HG02571 (cell line): Measurements from ENCODE around the gene LSP1.

Experiments used
- ATAC-seq: cut with Tn5 transposase; IDR thresholded peaks from one replicate; pipeline ENCODE4 v1.9.1; 2021; ENCODE audit warnings: mild to moderate bottlenecking, moderate library complexity; ENCODE audit not compliant: unreplicated experiment

The LSP1 gene

DNA sequence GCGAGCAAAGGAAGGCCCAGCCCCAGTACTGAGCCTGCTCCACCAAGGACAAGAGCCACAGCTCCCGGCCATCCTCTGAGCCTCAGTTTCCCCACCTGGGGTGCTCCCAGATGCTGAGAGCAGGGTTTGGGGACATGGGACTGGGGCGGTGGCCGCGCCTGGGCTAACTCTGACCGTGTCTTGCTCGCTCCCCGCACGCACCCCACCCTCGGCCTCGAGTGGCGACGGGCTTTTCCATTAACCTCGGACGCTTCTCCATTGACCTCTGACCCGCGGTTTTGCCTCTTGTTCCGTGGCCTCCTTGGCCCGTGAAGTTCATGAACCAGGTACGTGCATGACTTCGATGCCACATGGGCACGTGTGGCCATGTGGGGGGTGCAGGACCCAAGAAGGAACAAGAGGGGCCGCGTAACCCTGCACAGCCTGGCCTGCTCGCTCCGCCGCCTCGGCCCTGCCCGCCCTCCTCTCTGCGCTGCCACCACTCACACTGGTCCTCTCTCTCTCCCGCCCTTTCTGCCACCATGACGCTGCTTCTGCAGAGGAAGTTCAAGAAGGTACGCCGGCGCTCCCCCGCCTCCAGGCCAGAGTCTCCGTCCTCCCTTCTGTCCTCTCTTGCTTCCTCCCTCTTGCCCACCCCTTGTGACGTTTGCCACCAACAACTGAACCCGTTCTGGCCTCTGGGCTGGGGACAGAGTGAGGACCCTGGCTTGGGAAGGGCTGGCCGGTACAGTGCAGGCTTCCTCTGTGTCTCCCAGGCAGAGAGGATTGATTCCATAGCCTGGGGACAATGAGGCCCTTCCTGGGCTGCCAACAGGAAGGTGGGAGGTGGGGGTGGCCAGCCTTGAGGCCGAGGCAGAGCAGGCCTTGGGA is 73.5 kb downstream of the LSP1 start:
- ATAC-seq = no peak

DNA sequence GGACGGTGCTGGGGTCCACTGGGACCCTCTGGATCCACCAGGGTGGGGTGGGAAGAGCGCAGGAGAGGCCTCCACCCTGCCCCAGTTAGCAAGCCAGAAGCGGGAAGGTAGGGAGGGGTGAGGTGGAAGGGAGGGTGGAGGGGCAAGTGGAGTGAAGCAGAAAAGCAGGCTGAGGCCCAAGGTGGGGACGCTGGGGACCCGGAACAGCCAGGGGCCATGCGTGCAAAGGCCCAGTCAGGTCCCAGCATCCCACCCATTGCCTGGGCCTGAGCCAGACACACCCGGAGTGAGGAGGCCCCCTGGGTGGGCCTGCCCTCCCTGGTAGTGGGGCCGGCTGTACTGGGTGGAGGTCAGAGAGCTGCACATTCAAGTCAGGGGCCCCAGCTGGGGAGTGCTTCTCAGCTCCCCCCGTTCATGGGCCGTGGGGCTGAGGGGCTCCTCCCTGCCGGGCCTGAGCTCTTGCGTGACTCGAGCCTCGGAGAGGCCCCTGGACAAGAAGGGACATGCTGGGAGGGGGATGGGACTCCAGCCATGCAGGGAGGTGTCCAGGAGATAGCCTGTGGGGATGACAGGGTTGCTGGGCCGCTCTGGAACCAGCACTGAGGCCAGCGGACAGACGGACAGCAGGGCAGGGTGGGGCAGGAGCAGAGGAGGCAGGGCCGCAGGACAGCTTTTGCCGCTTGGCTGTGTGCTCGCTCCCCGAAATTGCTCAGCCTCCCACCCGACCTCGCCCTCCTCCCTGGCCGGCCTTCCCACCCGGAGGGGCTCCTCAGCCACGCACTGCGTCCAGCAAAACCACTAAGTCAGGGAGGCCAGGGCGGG is 74.4 kb downstream of the LSP1 start:
- no peak for ATAC-seq

DNA sequence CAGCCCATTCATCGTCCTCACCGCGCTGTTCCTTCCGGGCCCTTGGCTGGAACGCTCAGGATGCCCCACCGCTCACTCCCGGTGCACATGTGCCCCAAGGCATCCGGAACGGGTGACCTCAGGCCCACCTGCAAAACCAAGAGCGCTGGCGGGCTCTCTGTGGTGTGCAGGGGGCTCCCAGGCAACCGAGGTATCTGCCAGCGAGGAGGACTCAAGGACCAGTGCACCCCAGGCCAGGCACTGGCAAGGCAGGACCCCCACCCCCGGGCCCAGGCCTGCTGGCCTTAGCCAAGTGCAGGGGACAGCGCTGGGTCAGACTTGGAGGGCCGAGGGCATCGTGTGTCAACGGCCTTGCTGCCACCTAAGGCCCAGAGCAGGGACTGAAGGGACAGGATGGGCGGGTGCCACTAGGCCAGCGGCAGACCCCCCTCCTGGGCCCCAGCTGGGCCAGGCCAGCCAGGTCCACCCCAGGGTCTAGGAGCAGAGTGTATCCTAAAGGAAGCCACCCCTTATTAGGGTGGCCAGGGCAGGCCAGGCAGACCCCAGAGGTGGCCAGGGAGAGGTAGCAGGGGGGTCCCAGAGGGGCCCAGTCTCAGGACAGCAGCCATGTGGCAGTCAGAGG is 75.1 kb downstream of the LSP1 start:
- ATAC-seq = no peak

DNA sequence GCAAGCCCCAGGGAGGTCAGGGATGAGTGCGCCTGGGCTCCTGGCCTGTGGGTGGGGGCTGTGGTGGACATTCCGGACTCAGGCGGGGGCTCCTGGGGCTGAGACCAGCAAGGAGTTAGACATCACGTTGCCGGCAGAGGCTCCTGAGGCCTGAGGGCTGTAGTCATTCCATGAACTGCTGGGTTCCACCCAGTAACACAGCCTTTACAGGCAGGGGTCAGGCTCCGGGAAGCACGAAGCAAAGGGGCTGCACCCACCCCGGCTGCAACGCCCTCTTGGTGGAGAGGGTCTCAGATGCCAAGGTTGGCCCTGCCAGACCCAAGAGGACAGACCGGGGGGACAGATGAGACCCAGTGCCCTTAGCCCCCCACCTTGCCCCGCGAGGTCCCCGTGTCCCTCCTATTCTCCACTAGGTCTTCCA is 75.6 kb downstream of the LSP1 start:
- no peak for ATAC-seq

DNA sequence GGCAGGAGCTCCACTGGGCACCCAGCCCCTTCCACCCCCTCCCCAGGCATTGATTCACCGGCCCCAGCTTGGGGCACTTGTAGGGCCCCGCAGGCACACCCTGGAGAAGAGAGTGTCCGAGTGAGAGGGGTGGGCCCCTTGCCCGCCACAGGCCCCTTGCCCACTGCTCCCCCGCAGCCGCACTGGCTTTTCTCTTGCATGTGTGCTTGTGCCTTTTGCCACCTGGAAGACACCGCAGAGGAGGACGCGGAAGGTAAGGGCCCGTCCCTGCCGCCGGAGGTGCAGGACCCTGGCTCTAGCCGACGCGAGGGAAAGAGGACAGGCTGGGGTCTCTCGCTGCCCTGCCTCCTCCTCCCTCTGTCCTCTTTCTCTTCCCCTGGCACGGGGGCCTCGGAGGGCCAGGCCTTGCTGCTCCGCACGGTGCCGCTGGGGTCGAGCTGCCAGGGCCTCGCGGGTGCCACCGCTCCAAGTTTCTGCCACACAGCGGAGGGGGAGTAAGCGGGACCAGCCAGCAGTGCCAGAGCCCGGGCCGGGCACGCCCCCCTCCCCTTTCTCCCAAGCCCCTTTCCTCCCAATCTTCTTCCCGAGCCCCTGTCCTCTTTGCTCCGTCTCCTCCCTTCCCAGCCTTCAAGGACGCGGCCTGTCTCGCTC is 76.1 kb downstream of the LSP1 start:
- ATAC-seq = no peak

DNA sequence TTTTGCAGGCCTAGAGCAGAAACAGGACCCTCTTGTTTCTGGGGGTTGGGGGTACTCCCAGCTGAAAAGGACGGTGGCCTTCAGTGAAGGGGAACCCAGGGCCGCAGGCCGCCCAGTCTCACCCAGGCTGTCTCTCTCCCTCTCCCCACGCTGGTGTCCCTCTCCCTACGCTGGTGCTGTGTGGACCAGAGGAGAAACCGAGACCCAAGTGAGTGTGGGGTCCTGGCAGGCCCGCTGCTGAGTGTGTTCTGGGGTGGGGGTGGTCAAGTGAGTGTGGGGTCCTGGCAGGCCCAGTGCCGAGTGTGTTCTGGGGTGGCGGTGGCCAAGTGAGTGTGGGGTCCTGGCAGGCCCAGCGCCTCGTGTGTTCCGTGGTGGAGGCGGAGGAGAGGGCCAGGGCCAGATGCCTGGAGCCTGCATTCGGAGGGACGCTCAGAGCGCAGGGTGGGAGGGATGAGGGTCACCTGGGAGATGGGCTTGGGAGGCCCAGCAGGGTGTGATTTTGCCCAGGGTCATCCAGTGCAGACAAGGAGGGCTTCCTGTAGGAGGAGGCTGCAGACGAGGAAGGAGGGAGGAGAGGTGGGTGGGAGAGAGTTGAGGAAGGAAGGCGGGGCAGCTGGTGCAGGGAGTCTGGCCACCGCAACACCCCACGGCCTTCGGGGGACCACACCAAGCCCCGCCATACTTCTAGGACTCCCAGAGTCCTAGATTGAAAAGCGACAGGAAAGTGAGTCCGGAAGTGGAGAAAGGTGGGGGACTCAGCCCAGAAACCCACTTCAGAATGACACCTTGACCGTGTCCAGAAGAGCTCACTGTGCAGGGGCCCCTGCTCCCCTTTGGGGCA is 77.0 kb downstream of the LSP1 start:
- no peak for ATAC-seq

DNA sequence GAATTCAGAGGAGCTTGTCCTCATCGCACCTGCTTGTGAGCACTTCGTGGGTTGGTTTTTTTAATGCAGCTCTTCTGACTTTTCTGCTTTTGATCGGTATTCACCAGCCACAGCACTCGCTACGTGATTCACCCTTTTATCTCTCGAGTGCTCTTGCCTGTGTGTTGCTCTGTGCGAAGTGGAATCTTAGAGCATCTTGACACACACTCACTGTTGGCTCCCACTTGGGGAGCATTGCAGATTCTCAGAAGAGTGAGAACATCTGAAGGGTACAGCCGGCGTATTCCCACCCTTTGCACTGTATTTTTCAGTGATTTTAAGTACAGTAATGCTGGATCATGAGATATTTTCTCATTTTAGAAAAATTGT is 77.6 kb downstream of the LSP1 start:
- no peak for ATAC-seq

DNA sequence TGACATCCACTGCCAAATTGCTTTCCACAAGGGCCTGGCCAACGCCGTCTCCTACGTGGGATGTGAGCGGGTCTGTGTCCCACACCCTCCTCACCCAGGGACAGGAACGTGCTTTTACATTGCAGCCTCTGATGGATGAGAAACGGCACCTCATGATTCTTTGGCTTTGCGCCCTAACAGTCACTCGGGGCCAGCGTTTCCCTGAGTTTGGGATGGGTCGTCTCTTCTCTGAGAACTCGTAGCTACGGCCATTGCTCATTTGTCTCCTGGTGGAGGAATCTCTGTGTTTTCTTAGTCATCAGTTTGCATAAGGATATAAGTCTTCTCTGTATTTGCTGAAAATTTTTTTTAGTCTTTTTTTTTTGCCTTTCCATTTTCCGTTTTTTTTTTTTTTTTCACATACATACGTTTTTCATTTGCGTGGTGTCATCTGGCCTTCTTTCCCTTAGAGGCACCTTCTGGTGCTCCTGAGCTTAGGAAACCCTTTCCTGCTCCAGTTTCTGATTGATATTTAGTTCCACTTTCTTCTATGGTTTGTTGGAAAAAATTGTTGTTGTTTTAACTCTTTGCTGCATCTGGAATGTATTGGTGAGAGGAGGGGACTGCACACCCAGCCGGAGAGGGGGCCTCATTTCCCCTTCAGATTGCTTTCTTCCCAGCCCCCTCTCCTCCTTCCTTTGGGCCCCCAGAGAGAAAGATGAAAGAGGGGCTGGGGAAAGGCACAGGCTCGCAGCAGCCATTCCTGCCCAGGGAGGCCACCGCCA is 78.6 kb downstream of the LSP1 start:
- ATAC-seq = no peak

DNA sequence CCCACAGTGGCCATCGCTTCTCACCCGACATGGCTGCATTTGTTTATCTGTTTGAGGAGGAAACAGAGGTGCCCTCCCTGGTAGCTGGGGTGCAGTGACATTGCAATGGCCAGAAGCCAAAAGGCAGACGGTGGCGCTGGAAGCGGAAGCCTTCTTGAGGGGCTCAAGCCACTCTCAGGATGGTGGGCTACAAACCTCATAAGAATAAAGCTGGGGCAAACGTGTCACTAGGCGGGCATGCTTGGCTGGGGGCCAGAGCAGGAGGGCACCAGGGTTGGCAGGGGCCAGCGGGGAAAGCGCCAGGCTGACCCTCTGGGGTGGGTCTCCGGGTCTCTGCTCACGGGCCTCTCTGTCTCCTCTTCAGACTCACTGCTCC is 79.2 kb downstream of the LSP1 start:
- no peak for ATAC-seq

DNA sequence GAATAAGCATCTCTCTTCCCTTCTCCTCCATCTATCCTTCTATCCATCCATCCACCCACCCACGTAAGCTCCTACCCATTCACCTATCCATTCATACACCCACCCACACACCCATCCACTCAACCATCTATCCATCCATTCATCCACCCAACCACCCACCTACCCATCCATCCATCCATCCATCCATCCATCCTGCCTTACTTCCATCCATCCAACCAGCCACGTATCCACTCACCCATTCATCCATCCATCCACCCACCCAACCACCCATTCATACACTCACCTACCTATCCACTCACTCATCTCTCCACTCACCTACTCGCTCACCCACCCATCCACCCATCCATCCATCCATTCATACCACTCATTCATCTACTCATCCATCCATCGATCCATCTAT is 79.8 kb downstream of the LSP1 start:
- no peak for ATAC-seq

DNA sequence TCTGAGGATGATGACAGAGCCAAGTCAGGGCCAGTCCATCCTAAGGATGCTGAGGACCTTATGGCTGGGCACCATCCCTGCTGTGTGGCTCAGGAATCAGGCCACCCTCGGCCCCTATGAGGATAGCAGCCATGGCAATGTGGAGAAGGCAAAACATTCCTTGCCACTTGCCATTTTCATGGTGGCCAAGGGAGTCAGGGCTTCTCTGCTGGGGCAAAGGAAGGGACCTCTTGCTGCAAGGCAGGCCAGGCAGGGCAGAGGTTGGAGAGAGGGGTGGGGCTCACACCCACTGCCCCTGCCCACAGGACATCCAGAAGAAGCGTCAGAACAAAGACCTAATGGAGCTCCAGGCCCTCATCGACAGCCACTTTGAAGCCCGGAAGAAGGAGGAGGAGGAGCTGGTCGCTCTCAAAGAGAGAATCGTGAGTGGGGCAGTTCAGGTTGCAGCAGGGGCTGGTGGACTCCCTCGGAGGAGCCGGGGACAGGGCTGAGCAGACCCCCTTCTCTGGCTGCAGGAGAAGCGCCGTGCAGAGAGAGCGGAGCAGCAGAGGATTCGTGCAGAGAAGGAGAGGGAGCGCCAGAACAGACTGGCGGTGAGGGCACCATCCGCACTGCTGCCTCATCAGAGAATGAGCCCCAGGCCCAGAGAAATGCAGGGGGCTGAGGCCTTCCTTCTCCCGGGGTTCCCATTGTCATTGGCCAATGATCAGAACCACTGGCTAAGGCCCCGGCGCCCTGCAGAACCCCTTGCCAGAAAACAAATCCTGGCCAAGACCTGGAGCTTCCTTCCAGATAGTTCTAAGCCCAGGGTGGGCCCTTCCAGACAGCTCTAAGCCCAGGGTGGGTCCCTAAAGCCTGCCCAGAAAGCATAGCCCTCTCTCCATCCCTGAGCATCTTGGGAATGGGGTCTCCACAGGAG is 80.8 kb downstream of the LSP1 start:
- no peak for ATAC-seq

DNA sequence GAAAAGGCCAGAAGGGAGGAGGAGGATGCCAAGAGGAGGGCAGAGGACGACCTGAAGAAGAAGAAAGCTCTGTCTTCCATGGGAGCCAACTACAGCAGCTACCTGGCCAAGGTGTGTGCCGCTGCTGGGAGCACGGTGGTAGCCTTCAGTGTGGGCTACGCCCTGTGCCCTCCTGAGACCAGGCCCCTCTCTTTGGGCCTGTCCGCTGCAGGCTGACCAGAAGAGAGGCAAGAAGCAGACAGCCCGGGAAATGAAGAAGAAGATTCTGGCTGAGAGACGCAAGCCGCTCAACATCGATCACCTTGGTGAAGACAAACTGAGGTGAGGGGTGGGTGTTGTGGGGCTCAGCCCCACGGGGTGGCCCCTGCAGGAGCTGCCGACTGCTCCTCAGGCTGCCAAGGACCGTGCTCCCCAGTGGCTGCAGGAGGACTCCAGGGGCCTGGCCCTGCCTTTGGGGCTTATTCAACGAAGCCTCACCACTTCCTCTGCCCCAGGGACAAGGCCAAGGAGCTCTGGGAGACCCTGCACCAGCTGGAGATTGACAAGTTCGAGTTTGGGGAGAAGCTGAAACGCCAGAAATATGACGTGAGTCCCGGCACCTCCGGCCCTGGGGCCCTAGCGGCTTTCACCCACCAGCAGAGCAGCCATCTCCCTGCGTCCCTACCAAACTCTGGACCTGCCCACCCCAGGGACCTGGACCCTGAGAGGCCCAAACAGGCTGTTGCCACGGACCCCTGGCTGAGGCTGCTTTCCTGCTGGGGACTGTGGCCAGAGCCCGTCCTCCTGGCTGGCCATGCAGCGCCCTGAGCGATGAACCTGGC is 81.7 kb downstream of the LSP1 start:
- no peak for ATAC-seq

DNA sequence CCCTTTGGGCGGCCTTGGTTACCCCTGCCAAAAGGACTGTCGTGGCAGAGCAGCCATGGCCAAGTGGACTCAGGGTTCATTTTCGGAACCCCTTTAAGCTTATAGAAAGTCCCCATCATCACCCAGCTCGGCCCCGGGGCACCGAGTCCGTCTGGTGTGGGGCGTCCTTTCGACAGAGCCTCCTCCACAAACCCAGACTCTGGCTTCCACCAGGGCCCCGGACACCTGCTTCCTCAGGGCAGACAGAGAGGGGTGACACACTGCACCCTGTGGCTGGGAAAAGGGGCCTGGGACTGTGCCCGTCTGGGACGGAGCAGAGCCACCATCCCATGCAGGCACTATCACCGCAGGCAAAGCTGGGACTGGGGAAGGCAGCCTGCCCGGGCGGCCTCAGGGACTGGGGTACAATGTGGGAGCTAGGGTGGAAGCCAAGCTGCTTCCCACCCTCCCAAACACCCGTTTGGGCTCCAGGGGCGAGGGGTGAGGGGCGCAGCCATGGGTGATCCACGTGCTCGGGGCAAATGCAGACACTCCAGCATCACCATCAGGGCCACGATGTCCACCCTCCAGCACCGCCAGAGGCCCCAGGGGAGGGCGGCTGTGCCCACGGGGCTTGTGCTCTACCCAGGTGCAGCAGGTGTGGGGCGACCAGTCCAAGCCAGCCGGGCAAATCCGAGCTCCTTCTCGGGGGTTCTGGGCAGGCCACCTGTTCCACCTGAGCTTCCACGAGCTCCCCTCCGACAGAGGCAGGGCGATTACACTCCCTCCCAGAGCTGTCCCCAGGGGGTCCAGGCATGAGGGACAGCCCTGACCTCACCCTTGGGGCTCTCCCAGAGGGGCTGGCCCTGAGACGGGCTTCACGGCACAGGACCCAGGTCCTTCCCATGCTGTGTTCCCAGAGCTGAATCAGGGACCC is 82.5 kb downstream of the LSP1 start:
- no peak for ATAC-seq

DNA sequence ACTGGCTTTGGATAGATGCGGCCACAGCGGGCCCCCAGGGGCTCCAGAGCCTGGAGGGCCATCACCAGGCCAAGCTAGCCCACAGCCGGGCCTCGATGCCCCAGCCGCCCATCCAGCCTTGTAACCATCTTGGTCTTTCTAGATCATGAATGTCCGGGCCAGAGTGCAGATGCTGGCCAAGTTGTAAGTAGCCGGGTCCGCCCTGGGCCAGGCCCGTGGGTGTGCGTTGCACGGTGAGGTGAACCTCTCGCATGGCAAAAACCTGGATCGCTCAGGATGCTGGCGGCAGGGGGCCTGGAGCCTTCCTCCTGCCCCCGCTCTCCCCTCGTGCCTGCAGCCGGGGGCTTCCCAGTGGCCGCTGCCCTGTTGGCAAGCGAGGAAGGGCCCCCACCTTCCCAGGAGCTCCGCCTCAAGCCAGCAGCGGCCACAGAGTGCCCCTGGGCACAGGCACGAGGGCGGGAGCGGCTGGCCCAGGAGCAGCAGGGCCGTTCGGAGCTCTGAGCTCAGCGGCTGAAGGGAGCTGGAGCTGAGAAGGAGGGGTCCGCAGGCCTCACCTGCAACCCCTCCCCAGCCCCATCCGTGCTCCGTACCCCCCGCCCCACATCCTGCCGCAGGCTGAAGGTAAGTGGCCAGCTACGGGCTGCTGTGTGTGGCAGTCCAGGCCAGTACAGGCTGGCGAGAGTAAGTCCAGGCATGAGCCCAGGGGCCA is 83.3 kb downstream of the LSP1 start:
- ATAC-seq = no peak

DNA sequence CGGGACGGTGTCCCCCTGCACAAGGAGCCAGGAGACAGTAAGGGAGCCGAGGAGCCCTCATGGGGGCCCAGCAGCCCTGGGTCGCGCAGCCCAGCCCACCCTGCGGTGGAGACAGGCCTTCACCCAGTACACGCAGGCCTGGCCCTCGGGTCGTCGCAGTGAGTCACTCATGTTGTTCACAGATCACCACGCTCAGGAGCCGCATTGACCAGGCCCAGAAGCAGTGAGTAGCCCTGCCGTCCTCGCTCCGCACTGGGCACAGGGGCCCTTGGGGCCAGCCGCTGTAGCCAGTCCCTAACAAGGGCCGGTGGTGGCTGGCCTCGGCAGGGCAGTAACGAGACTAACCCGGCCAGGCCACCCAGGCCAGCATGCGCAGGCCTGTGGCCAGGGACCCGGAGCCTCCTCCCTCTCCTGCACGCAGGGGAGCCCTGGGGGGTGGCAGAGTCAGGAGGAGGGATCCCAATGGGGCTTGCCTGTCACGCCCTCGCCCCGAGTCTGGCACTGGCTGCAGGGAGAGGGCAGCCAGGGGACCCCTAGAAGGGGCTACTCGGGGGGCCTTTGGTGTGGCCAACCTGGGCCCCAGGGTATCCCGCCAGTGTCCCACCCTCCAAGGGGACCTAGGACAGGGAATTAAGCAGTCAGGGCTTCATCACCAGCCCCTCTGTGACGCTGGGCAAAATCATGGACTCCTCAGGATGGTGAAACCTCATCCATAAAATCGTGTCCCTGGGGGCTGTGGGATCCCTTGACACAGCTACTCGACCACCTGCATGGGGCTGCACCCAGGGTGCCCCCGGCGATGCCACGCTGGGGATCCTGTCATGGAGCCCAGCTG is 84.1 kb downstream of the LSP1 start:
- ATAC-seq = no peak
